NCI-H748 (cell line): ENCODE measurements around the gene IL17RA.
"Not testable (repeated sequence)": the region's sequence is repeated elsewhere in the genome, so short reads cannot be mapped to it uniquely, and the experiment has no call there.

Experiments used
- DNase-seq: peaks from one replicate; lab custom pipeline; 2025; ENCODE audit not compliant: unreplicated experiment; lab: John Stamatoyannopoulos, UW

Gene IL17RA

DNA sequence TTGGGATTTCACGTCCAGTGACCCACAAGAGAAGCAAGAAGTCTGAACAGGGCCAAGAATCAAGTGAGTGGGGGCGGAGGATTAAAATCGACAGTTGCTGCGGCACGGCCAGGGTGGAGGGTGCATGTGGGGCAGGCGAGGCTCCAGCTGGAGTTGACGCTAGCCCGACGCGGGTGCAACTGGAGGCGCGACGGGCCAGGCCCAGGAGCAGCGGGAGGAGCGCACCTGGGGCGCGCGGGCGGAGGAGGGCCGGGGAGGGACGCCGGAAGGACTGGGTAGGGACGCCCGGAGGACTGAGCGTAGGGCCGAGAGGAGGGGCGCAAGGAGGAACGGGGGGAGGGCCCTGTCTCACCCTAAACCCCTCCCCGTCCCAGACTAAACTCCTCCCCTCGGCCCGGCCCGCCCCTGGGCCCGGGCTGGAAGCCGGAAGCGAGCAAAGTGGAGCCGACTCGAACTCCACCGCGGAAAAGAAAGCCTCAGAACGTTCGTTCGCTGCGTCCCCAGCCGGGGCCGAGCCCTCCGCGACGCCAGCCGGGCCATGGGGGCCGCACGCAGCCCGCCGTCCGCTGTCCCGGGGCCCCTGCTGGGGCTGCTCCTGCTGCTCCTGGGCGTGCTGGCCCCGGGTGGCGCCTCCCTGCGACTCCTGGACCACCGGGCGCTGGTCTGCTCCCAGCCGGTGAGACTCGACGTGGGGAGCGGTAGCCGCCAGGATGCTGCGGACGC is at the start of gene IL17RA:
Gene IL17RA (plus strand): TSS at position 447 of the 723 bp plus-strand sequence. CDS start 92 bp downstream, at position 539.
- peak; percentile 78 for DNase-seq

- no peak for DNase-seq
These were observed 49.6 kb upstream of the IL17RA start for GRCh38 chr22:17035246-17035645.

DNA sequence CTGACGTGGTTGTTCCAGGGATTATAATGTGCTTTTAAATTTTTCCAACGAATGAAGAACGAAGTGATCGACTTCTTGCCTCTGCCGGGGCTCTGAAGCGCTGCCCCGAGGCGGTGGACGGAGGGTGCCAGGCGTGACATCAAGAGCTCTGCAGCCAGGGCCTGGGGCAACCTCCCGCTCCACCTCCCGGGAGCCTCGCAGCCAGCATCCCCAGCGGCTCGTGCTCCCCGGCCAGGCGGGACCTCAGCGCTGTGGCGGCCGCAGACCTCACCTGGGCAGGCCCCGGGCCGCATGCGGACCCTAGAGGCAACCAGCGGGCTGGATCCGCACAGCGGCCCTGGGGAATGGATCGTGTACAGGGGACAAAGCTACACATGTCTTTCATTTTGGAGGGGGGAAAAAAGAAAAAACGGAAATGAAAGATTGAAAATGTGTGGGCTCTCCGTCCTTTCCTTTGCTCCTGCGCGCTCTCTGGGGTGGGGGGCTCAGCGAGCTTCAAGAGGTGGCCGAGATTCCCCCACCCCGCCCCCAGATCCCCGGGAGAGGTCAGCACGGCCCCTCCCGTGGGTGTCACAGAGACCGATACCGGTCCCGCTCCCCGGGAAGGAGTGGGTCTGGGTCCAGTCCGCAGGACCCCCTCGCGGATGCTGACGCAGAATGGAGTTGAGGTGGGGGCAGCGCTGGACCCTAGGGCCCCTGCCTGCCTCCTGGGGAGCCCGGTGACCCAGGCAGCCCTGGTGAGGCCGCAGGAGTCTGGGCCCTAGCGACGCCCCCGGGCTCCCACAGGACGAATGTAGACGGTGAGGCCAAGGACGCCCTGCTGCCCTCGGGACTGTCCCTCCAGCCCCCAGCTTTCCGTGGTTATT is 48.6 kb upstream of the IL17RA start:
- DNase-seq: peak; percentile 2

DNA sequence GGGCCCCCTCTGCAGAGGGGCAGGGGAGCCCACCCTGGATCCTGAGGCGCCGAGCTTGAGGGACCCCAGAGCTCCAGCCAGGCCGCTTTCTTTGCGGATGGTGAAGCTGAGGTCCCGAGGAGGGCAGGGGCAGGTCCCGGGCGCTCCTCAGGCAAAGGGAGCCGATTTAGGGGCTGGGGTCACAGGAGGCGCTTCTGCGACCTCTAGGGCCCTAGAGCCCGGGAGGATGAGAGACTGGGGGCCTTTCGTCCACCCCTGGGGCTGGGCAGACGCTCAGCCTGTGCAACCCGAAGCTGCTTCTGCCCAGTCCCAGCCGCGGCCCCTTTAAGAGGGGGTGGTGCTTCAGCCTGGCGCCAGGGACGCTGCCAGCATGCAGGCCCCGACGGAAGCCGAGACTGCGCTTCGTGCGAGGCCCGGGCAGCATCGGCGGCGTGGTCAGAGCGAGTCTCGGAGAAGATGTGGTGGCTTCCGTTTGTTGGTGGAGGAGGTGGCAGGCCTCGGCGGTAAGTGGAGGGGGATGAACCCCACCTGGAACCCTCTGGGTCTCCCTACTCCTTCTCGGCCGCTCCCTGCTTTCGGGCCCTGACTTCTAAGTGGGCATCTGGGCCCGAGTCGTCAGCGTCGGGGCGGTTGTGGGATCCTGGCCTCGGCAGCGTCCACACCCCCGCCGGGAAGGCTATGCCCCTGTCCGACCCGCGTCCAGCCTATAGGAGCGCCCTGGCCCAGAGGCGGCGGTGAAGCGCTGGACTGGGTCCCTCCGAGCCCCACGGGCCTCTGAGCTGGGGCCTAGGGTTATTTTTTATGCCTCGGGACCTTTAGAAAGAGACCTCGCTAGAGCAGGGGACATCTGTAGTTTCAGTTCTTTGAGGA is 47.7 kb upstream of the IL17RA start:
- not testable (repeated sequence) for DNase-seq

DNA sequence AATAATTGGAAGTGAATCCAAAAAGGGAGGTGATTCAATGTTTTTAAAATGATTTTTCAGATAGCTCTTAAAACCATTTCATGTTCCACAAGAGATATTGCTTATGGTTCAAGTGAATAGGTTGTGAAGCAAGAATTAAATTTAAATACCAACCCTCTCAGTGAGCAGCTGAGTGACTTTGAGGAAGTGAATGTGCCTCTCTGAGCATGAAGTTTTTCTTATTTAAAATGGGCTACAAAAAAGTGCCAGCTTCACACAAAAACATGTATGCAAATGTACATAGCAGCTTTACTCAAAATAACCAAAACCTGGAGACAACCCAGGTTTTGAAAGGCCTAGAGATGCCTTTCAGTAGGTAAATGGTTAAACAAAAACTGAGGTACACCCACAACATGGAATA is 41.3 kb upstream of the IL17RA start:
- no peak for DNase-seq

DNA sequence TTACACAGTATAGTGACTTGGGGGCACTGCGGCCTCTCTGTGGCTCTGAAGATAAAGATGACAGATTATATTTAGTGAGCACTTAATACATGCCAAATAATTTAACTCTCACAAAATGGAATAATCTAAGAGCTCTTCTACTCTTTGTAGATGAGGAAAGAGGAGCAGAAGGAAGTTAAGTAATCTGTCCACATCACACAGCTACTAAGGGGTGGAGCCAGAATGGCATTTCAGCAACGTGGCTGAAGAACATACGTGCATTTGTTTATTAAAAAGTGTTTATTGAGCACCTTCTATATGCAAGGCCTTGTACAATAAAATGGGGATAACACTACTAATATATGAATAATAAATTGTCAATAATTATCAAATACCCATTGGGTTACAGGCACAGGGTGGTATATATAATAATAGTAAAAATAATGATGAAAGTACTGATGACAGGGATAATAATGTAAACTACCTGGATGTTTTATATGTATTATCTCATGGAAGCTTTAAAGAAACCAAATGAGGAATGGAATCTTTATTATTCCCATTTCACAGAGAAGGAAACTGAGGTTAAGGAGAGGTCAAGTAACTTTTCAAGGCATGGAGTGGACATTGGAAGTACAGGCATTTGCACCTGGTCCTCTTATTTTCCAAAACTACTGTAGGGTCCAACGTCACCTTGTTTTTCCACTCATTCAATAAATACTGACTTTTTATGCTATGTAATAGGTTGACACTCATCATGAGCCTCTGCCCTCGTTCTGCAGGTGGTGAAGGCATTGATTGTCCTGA is 38.0 kb upstream of the IL17RA start:
- DNase-seq: no peak

DNA sequence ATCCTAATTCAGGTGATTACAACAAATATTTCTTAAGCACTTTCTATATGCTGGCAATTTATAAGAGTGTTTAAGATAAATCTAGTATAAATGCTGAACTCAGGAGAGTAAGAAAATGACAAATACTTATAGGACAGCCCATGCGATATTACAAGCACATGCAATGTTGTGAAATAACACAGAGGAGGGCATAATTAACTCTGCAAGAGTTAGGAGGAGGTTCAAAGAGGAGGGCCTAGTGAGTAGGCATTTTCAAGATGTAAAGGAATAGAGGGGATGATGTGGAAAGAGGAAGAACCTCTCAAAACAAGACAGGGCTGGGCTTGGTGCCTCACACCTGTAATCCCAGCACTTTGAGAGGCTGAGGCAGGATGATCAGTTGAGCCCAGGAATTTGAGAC is 37.1 kb upstream of the IL17RA start:
- no peak for DNase-seq

DNA sequence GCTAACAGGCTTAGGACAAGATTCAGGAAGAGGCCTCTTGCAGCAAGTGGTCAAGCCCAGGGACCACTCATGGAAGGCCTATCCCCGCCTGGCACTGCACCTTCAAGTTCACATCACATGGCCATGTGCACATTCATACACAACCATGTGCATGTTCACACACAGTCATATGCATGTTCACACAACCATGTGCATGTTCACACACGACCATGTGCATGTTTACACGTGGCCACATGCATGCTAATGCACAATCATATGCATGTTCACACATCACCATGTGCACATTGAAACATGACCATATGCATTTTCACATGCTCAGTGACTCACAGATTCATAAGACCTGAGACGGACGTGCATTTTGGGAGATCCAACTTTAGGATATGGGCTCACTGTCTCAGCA is 28.7 kb upstream of the IL17RA start:
- no peak for DNase-seq

DNA sequence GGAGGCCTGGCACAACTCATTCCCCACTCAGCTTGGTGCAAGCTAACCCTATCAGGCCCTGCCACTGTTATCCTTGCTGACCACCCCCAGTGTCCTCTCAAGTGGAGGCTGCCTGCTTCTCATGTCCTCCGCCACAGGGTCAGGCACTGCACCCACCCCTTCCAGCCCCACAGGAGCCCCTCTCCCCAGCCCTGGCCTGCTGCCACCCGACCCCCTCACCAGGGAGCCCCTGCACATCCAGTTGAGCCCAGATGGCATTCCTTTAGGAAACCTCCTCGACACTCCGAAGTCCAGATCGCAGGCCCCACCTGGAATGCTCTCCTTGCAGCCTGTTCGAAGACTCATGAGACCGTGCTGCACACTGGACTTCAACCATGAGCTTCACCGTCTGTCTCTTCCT is 28.0 kb upstream of the IL17RA start:
- DNase-seq: no peak

GRCh38 chr22:17057959-17058814 is 26.6 kb upstream of the IL17RA start:
- peak; percentile 37 for DNase-seq

DNA sequence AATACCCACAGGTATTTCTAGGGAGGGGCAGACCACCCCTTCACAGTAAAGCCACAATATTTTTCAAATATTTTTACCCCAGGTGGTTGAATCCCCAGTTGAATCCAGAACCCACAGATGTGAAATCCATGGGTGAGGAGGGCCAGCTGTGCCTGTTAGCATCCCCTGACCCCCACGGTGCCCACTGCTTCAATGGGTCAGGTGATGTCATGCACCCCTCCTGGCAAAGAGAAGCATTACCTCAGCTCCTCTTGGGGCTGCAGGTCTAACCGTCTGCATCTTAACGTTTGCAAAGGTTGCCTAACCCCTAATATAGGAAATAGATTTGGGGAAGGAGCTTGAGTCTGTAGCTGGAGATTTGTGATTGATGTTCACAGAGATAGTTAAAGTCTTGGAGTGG is 24.7 kb upstream of the IL17RA start:
- no peak for DNase-seq

DNA sequence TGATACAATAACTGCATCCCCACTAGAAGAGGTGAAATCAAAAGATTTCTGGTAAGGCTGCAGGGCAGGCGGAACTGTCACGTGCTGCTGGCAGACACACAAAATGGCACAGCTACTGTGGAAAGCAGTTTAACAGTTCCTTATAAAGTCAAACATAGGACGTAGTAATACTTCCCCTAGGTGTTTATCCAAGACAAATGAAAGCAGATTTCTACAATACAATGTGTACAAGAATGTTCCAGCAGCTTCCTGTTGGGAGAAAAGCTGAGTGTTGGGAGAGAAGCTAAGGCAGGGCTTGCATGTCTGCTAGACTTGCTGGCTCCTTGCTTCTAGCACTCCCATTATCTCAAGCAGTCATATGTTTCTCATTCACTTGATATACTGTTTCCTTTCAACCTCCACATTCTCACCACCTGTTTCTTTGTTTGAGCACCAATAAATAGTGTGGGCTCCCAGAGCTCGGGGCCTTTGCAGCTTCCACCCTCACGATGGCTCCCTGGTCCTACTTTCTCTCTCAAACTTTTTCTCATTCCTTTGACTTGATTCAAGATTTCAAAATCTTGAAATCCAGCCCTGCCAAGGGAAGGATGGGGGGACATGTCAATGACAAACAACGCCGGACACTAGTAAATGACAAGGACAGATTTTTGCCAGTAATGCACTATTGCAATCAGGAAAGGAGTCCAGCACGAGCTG is 21.2 kb upstream of the IL17RA start:
- no peak for DNase-seq

GRCh38 chr22:17064498-17065100 is 20.2 kb upstream of the IL17RA start:
- DNase-seq: no peak

DNA sequence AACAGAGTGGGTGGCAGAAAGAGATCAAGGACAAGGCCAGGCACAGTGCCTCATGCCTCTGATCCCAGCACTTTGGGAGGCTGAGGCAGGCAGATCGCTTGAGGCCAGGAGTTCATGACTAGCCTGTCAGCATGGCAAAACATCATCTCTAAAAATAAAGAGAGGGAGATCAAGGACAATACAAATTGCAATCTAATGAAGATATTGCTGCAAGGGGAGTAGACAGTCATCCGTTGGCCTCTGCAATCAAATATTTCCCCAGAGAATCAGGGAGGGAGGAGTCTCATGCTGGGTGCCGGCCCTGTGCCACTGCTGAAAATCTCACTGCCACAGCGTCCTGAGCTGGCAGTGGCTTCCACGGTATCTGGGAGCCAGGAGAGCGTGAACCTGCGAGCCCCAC is 19.4 kb upstream of the IL17RA start:
- no peak for DNase-seq

DNA sequence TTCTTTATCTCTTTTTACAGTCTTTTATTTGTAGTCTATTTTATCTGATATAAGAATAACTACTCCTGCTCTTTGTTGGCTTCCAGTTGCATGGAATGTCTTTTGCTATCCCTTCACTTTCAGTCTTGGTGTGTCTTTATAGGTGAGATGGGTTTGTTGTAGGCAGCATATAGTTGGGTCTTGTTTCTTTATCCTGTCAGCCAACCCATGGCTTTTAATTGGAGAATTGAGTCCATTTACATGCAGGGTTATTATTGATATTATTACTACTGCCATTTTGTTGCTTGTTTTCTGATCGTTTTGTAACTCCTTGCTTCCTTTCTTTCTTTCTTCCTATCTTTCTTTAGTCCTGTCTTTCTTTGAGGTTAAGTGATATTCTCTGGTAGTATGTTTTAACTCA is 11.9 kb upstream of the IL17RA start:
- DNase-seq: no peak

DNA sequence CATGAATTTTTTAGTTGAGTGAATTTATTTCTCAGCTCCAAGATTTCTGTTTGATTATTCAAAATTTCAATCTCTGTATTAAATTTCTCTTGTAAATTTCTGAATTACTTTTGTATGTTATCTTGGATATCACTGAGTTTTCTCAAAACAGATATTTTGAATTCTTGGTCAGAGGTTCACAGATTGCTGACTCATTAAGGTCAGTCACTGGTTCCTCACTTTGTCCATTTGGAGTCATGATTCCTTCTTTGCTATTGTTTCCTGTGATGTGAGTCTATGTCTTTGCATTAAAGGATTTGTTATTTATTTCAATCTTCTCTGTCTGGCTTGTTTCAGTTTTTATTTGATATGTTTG is 10.2 kb upstream of the IL17RA start:
- DNase-seq: no peak

- no peak for DNase-seq
These were observed 7.5 kb upstream of the IL17RA start for GRCh38 chr22:17077255-17077654.

DNA sequence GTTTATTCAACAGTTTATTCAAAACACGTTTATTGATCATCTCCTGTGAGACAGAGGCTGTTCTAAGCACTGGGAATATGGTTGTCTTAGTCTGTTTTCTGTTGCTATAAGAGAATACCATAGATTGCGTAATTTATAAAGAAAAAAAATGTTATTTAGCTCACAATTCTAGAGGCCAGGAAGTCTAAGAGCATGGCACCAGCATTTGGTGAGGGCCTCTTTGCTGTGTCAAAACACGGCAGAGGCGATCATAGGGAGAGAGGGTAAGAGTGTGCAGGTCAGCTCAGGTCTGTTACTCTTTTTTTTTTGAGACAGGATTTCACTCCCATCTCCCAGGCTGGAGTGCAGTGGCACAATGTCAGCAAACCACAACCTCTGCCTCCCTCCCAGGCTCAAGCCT is 5.2 kb upstream of the IL17RA start:
- DNase-seq: no peak

DNA sequence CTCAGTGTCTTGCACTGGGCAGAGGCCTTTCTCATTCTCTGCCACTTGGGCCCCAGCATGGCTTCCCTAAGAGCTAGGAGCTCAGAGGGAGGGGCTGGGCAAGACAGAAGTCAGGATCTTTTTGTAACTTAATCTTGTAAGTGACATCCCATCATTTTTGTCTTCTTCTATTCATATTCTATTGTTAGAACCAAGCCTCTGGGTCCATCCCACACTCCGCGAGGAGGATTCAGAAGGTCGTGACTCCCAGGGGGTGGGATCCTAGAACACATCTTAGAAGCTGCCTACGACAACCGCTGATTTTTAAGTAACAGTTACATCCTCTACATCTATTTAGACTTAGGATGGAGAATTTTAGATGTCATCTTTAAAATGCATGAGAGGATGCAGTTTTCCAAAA is 1.5 kb upstream of the IL17RA start:
- no peak for DNase-seq
